NT2/D1 (cell line): ENCODE data around the gene PRR20B.
"Not testable (repeated sequence)": the region's sequence is repeated elsewhere in the genome, so short reads cannot be mapped to it uniquely, and the experiment has no call there.

Experiments
- DNase-seq: peaks from one replicate; pipeline ENCODE4 v3.0.0-alpha.2; 2011; ENCODE audit warnings: low read depth, low spot score
- H3K27me3 ChIP-seq: 2 replicates; pipeline ENCODE4 v1.6.0; 2011; ENCODE audit warnings: mild to moderate bottlenecking; ENCODE audit not compliant: insufficient read length, insufficient read depth
- H3K36me3 ChIP-seq: 2 replicates; pipeline ENCODE4 v1.6.1; 2011; ENCODE audit warnings: mild to moderate bottlenecking, low read length, mixed read lengths; ENCODE audit not compliant: insufficient read depth, insufficient read length
- H3K4me1 ChIP-seq: 2 replicates; pipeline ENCODE4 v1.5.1; 2011; ENCODE audit not compliant: insufficient read depth, insufficient read length
- H3K4me3 ChIP-seq: 2 replicates; pipeline ENCODE4 v1.5.1; 2011; ENCODE audit warnings: low read depth; ENCODE audit not compliant: insufficient read length
- H3K9ac ChIP-seq: 2 replicates; pipeline ENCODE4 v1.6.0; 2011; ENCODE audit warnings: low read depth; ENCODE audit not compliant: insufficient read length
- H3K9me3 ChIP-seq: 2 replicates; pipeline ENCODE4 v1.5.1; 2011; ENCODE audit warnings: mild to moderate bottlenecking, low read length; ENCODE audit not compliant: insufficient read depth
- SUZ12 ChIP-seq: IDR thresholded peaks from 2 replicates; pipeline ENCODE4 v1.6.1; 2011; ENCODE audit not compliant: insufficient read length, insufficient read depth; ENCODE audit errors: extremely low read depth
- YY1 ChIP-seq: IDR thresholded peaks from 2 replicates; pipeline ENCODE4 v1.6.1; 2011; ENCODE audit not compliant: insufficient read length, insufficient read depth
- ZNF274 ChIP-seq: IDR thresholded peaks from 2 replicates; pipeline ENCODE4 v1.6.1; 2011; ENCODE audit warnings: mild to moderate bottlenecking, low read depth, low read length

The PRR20B gene

GRCh38 chr13:57147188-57147587 lies at the start of gene PRR20B:
PRR20B (plus strand) TSS chr13:57147488; CDS start chr13:57147875, 387 bp downstream.
- not testable (repeated sequence) for DNase-seq, H3K36me3 ChIP-seq, H3K27me3 ChIP-seq, H3K9me3 ChIP-seq, H3K4me3 ChIP-seq, H3K9ac ChIP-seq, H3K4me1 ChIP-seq

GRCh38 chr13:57114945-57115344 lies 32.3 kb upstream of the PRR20B start:
- Histone ChIP-seq H3K9ac (no peak overlapping the region), H3K4me1 (no peaks in the 10 kb centered on the region), H3K9me3 (no peaks in the 10 kb centered on the region), H3K27me3 (no peaks in the 10 kb centered on the region), H3K36me3 (no peaks in the 10 kb centered on the region), H3K4me3 (no peak overlapping the region)
- TF ChIP-seq YY1 (no peak), ZNF274 (no peak), SUZ12 (no peak)
- DNase-seq: no peak

- Histone ChIP-seq H3K9me3 (no peaks in the 10 kb centered on the region), H3K9ac (no peak overlapping the region), H3K36me3 (no peaks in the 10 kb centered on the region), H3K4me1 (no peaks in the 10 kb centered on the region), H3K27me3 (no peaks in the 10 kb centered on the region), H3K4me3 (no peak overlapping the region)
- TF ChIP-seq SUZ12 (no peak), YY1 (no peak), ZNF274 (no peak)
- DNase-seq: no peak
Measured at GRCh38 chr13:57123681-57124080, 23.6 kb upstream of the PRR20B start.

GRCh38 chr13:57128909-57129308 lies 18.4 kb upstream of the PRR20B start:
- no peaks in the 10 kb centered on the region for H3K27me3 ChIP-seq
- no peak for TF ChIP-seq ZNF274
- no peak for TF ChIP-seq SUZ12
- no peak for TF ChIP-seq YY1
- DNase-seq: no peak
- no peak overlapping the region for H3K9ac ChIP-seq
- H3K36me3 ChIP-seq: no peaks in the 10 kb centered on the region
- H3K4me3 ChIP-seq: no peak overlapping the region
- H3K9me3 ChIP-seq: no peaks in the 10 kb centered on the region
- H3K4me1 ChIP-seq: no peaks in the 10 kb centered on the region

- no peak for DNase-seq
- H3K36me3 ChIP-seq: no peaks in the 10 kb centered on the region
- H3K4me1 ChIP-seq: no peaks in the 10 kb centered on the region
- TF ChIP-seq ZNF274 (no peak), SUZ12 (no peak), YY1 (no peak)
- no peak overlapping the region for H3K9ac ChIP-seq
- H3K27me3 ChIP-seq: no peaks in the 10 kb centered on the region
- H3K4me3 ChIP-seq: no peak overlapping the region
- no peaks in the 10 kb centered on the region for H3K9me3 ChIP-seq
Measured at GRCh38 chr13:57136093-57136492, 11.2 kb upstream of the PRR20B start.

- H3K36me3 ChIP-seq: no peaks in the 10 kb centered on the region
- H3K4me1 ChIP-seq: no peaks in the 10 kb centered on the region
- H3K9me3 ChIP-seq: no peaks in the 10 kb centered on the region
- no peak overlapping the region for H3K4me3 ChIP-seq
- TF ChIP-seq YY1: no peak
- no peak for DNase-seq
- H3K9ac ChIP-seq: no peak overlapping the region
- H3K27me3 ChIP-seq: no peaks in the 10 kb centered on the region
Measured at GRCh38 chr13:57137585-57137984, 9.7 kb upstream of the PRR20B start.

GRCh38 chr13:57138988-57139387 lies 8.3 kb upstream of the PRR20B start:
- no peak overlapping the region for H3K9ac ChIP-seq
- DNase-seq: no peak
- H3K27me3 ChIP-seq: no peaks in the 10 kb centered on the region
- H3K36me3 ChIP-seq: no peaks in the 10 kb centered on the region
- TF ChIP-seq ZNF274: no peak
- no peak for TF ChIP-seq YY1
- no peak for TF ChIP-seq SUZ12
- H3K4me3 ChIP-seq: no peak overlapping the region
- H3K4me1 ChIP-seq: no peaks in the 10 kb centered on the region
- H3K9me3 ChIP-seq: no peaks in the 10 kb centered on the region

- H3K36me3 ChIP-seq, H3K9ac ChIP-seq, DNase-seq, H3K4me3 ChIP-seq, H3K4me1 ChIP-seq, H3K9me3 ChIP-seq, H3K27me3 ChIP-seq: not testable (repeated sequence)
Measured at GRCh38 chr13:57139781-57140180, 7.5 kb upstream of the PRR20B start.

GRCh38 chr13:57140235-57140968 lies 6.9 kb upstream of the PRR20B start, which contains the start of gene PRR20A:
PRR20A (plus strand) TSS chr13:57140918; CDS start chr13:57141305, 387 bp downstream.
- not testable (repeated sequence) for DNase-seq, H3K9ac ChIP-seq, H3K36me3 ChIP-seq, H3K9me3 ChIP-seq, H3K4me3 ChIP-seq, H3K4me1 ChIP-seq, H3K27me3 ChIP-seq

GRCh38 chr13:57148106-57148505 lies 818 bp downstream of the PRR20B start:
- not testable (repeated sequence) for H3K4me3 ChIP-seq, DNase-seq, H3K4me1 ChIP-seq, H3K27me3 ChIP-seq, H3K9ac ChIP-seq, H3K36me3 ChIP-seq, H3K9me3 ChIP-seq

GRCh38 chr13:57153761-57154160 lies 6.5 kb downstream of the PRR20B start, which contains the start of gene PRR20C:
PRR20C (plus strand) TSS chr13:57154061; CDS start chr13:57154448, 387 bp downstream.
- not testable (repeated sequence) for H3K4me1 ChIP-seq, H3K36me3 ChIP-seq, H3K4me3 ChIP-seq, H3K27me3 ChIP-seq, H3K9ac ChIP-seq, H3K9me3 ChIP-seq, DNase-seq
